Measurements from ENCODE around the gene MFAP2. TPM values are rescaled to one million over a fixed set of nuclear protein-coding genes. Genes with fewer than 3 reads are reported as not detected.
"Not testable (repeated sequence)": the region's sequence is repeated elsewhere in the genome, so short reads cannot be mapped to it uniquely, and the experiment has no call there.

MFAP2 gene
- total RNA-seq, 2 donors from 2014 or later, result 7.9 to 9.6 TPM

DNA sequence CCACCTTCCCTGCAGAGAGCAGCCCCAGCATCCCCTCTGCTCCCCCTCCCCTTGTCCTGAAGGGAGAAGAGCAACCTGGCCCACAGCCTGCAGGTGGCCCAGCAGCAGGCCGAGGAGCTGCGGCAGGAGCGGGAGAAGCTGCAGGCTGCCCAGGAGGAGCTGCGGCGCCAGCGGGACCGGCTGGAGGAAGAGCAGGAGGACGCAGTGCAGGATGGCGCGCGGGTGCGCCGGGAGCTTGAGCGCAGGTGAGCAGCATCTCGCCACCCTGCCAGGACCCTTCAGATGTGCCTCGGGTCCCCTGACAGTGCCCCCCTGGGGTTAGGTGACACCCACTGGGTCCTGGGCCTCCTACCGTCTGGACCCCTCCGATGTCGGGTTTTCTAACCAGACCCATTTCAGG is 36.4 kb downstream of the MFAP2 start:
- intact Hi-C loops (cut with DNase I), result no loop called here
- ATAC-seq (no peak), DNase-seq (no peak)

GRCh38 chr1:16939386-16940180 is 40.8 kb downstream of the MFAP2 start:
- DNase-seq; intact Hi-C loops (cut with DNase I): not testable (repeated sequence)
- ATAC-seq, result peak; percentile 19 to 45

GRCh38 chr1:16938351-16939321 is 41.8 kb downstream of the MFAP2 start:
- ATAC-seq (peak; percentile 17 to 33), DNase-seq (no peak)
- intact Hi-C loops (cut with DNase I), result no loop called here

DNA sequence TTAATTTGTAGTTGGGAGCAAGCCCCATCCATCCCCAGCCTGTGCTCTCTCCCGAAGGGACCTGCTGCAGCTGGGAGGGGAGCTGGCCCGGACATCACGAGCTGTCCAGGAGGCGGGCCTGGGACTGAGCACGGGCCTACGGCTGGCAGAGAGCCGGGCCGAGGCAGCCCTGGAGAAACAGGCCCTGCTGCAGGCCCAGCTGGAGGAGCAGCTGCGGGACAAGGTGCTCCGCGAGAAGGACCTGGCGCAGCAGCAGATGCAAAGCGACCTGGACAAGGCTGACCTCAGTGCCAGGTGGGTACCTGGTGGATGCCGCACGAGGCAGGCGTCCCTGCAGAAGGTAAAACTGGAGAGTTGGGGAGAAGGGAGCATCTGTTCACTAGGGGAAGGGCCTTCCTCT is 43.8 kb downstream of the MFAP2 start:
- ATAC-seq; intact Hi-C loops (cut with DNase I); DNase-seq: not testable (repeated sequence)

DNA sequence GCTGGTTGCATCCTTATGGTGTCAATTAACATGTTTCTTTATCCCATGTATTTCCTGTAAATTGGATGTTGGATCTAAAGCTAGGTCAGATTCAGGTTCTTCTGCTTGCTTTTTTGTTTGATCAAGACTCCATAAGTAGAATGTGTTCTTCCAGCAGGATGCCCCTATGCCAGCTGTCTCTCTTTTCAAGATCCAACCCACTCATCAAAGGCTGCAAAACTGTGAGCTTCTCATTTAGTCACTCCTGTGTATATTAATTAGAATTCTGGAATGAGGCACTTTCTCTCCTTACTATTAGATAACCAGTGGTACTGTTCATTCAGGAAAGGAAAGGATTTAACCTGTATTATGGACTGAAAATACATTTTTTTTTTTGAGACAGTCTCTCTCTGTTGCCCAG is 46.5 kb downstream of the MFAP2 start:
- intact Hi-C loops (cut with DNase I); ATAC-seq: not testable (repeated sequence)

GRCh38 chr1:16931206-16931934 is 49.0 kb downstream of the MFAP2 start:
- intact Hi-C loops (cut with DNase I); ATAC-seq; DNase-seq: not testable (repeated sequence)

More for the DNA sequence above, 46.5 kb downstream of the MFAP2 start:
- DNase-seq, result not testable (repeated sequence)

GRCh38 chr1:16929146-16930041 is 51.0 kb downstream of the MFAP2 start:
- ATAC-seq; intact Hi-C loops (cut with DNase I); DNase-seq: not testable (repeated sequence)

DNA sequence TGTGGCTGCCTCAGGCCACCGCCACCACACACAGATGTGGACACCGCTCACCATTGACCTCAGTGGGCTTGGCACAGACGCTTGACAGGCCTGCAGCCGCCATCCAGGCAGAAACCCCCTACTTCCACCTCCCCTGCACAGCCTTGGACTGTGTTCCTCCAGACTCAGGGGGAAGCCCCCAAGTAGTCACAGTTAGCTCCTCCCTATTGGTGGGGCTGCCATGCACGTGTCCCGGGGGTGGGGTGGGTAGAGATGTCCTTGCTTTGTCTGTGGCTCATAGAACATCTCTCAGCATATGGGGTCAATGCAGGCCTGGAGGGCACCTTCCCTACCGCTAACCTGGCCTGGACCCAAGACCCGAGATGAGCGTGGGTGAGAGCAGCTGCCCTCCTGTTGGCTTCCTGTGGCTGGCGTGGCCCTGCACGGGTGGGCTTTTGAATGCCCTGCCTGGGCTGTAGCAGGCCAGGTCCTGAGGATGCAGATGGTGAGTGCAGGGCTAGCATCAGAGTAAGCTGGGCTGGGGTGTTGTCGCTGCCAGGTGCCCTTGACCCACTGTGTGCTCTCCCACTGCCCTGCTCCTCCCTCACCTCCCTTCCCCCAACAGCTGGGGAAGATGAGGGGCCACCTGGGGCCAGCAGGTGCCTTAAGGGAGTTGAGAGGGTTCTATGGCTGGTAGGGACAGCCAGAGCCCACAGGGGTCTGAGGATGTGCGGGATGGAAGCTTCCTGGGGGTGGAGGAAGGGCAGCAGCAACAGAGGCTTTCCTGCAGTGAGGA is 52.5 kb downstream of the MFAP2 start:
- no peak for ATAC-seq
- intact Hi-C loops (cut with DNase I), result no loop called here
- DNase-seq, result no peak

GRCh38 chr1:16927256-16927655 is 53.2 kb downstream of the MFAP2 start:
- intact Hi-C loops (cut with DNase I), result no loop called here
- DNase-seq (no peak), ATAC-seq (no peak)

- DNase-seq, result no peak
Measured at GRCh38 chr1:16926491-16927073, 53.8 kb downstream of the MFAP2 start.

GRCh38 chr1:16925635-16926490 is 54.6 kb downstream of the MFAP2 start:
- DNase-seq (no peak), ATAC-seq (no peak)
- intact Hi-C loops (cut with DNase I), result no loop called here

More at GRCh38 chr1:16926491-16927073, 53.8 kb downstream of the MFAP2 start:
- intact Hi-C loops (cut with DNase I), result no loop called here
- ATAC-seq, result no peak

DNA sequence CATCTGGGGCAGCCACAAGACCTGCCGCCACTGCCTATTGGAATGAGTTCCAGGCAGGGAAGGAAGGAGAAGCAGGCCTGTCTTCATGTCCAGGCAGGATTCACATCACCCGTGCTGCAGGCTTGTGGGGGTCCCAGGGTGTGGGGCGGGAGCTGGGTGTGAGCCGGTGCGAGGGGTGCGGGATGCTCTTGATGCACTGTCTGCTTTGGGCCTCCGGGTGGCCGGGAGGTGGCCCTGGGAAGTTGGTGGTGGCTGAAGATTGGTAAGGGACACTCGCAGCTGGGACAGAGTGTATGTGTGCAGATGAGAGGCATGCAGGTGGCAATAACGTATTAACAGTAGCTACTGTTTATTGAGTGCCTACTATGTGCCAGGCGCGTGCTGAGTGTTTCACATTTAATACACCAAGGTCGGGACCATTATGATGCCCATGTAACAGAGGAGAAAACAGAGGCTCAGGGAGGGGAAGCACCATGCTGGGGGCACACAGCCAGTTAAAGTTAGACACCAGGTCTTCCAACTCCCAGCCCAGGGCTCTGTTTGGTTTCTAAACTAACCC is 55.4 kb downstream of the MFAP2 start:
- ATAC-seq (no peak), DNase-seq (no peak)
- intact Hi-C loops (cut with DNase I), result no loop called here
